Pons (tissue), 1 donor: ENCODE measurements around the gene GPR152.
"Not testable (repeated sequence)": the region's sequence is repeated elsewhere in the genome, so short reads cannot be mapped to it uniquely, and the experiment has no call there.

ENCODE experiments used
- DNase-seq: peaks from one replicate; pipeline ENCODE4 v3.0.0-alpha.2; 2016; ENCODE audit warnings: low spot score

The GPR152 gene

GRCh38 chr11:67489203-67489884 is 36.8 kb upstream of the GPR152 start:
- DNase-seq: no peak

GRCh38 chr11:67486481-67487195 is 34.1 kb upstream of the GPR152 start:
- DNase-seq: no peak

DNA sequence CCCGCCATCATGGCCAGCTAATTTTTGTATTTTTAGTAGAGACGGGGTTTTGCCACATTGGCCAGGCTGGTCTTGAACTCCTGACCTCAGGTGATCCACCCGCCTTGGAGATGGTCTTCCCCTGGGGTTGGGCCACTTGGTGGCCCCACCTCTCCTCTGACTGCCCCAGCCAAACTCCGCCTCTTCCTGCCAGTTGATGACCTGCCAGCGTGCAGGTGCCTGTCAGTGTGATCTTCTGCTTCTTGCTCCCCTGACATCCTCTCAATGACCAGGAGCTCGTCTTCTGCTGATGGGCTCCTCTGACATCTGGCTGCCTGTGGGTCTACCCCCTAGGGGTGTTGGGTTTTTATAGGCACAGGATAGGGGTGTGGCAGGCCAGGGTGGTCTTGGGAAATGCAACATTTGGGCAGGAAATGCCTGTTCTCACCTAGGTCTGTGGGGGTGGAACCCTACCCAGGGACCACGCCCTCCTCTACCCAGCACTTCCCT is 33.4 kb upstream of the GPR152 start:
- not testable (repeated sequence) for DNase-seq

DNA sequence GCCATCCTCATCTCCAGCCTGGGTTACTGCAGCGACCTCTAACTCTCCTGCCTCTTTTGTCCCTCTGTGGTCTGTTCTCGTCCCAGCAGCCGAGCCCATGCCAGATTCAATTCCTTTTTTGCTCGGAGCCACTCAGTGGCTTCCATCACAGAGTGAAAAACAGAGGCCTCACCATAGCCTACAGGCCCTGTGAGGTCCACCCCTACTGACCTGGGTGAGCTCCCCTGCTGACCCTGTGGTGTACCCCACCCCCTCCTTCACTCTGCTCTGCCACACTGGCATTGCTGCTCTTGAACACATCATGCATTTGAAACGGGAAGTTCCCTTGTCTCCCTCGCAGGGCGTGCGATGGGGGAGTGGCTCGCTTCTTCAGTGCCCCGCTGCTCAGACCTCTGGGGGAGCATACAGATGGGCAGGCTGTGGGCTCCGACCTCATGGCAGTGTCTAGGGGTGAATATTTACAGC is 32.4 kb upstream of the GPR152 start:
- DNase-seq: peak; percentile 43

DNA sequence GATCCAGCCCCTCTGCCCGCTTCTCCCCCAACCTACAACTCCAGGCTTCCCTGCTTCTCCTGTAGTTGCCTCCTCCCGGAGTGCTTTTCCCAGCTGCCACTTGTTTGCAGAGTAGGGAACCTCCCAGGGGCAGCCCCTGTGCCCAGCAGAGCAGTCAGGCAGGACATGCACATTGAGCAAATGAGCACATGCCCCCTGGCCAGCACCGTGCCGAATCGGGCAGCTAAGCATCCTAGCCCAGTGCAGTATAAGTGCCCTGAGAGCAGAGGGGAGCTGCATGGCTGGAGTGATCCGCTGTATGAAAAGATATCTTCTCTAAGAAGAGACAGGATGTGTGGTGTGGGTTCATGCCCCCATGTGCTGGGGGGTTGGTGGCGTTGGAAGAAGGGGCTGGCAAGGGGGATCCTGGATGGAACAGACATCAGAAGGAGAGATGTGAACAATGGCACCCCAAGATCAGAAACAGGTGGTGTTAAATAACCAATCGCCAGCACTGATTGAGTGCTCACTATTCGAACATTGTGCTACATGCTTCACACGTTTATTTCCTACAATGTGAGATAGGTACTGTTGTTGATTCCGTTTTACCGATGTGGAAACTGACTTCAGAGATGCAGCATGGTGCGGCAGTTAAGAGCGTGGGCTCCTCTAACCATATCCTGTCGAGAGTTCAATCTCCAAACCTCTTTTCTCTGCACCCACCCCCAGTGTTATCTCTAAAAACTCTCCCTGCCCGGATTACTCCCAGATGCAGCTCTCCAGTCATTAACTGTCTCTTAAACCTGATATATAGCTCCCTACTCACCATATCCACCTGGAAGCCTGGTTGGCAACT is 31.5 kb upstream of the GPR152 start:
- no peak for DNase-seq

- DNase-seq: peak; percentile 99
Observed at GRCh38 chr11:67482827-67483798, 30.6 kb upstream of the GPR152 start, which contains the start of gene AIP. Gene AIP, plus strand, starts transcription at chr11:67483026. Its CDS starts 133 bp downstream, at chr11:67483159.

DNA sequence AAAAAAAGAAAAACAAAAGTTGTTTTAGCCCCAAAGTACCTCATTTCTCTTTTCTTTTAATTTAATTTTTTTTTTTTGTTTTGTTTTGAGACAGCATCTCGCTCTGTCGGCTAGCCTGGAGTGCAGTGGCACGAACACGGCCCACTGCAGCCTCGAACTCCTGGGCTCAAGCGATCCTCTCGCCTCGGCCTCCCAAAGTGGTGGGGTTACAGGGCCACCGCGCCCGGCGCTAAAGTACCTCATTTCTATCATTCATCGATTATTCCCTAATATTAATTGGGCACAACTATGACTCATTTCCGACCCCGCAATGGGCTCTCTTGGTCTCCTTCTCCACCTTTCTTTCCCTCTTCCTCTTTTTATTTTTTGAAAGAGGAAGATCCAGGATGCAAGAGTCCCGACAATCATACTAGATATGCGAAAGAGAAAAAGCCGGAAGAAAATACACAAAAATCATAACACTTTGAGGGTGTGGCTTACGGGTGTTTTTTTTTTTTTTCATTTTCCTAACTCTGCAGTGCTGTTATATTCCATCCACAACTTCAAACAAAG is 29.8 kb upstream of the GPR152 start:
- DNase-seq: no peak

- not testable (repeated sequence) for DNase-seq
Observed at GRCh38 chr11:67477344-67478050, 25.0 kb upstream of the GPR152 start.

DNA sequence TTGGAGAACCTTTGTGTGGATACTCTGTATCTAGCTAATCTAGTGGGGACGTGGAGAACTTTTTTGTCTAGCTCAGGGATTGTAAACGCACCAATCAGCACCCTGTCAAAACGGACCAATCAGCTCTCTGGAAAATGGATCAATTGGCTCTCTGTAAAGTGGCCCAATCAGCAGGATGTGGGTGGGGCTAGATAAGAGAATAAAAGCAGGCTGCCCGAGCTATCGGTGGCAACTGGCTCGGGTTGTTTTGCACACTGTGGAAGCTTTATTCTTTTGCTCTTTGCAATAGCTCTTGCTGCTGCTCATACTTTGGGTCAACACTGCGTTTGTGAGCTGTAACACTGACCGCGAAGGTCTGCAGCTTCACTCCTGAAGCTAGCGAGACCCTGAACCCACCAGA is 24.2 kb upstream of the GPR152 start:
- DNase-seq: not testable (repeated sequence)

DNA sequence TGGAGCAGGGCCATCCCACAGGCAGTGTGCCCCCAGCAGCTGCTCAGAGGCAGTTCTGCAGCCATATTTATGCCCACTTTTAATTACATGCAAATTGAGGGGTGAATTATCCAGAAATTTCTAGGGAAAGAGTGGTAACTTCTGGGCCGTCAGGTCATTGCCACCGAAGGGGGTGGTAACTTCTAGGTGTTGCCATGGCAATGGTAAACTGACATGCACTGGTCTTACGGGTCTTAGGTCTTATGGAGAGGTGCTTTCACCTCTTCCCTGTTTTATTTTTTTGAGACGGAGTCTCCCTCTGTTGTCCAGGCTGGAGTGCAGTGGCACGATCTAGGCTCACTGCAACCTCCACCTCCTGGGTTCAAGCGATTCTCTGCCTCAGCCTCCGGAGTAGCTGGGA is 20.4 kb upstream of the GPR152 start:
- DNase-seq: no peak

GRCh38 chr11:67470337-67471002 is 17.9 kb upstream of the GPR152 start:
- no peak for DNase-seq

- no peak for DNase-seq
Observed at GRCh38 chr11:67469508-67469811, 16.9 kb upstream of the GPR152 start.

DNA sequence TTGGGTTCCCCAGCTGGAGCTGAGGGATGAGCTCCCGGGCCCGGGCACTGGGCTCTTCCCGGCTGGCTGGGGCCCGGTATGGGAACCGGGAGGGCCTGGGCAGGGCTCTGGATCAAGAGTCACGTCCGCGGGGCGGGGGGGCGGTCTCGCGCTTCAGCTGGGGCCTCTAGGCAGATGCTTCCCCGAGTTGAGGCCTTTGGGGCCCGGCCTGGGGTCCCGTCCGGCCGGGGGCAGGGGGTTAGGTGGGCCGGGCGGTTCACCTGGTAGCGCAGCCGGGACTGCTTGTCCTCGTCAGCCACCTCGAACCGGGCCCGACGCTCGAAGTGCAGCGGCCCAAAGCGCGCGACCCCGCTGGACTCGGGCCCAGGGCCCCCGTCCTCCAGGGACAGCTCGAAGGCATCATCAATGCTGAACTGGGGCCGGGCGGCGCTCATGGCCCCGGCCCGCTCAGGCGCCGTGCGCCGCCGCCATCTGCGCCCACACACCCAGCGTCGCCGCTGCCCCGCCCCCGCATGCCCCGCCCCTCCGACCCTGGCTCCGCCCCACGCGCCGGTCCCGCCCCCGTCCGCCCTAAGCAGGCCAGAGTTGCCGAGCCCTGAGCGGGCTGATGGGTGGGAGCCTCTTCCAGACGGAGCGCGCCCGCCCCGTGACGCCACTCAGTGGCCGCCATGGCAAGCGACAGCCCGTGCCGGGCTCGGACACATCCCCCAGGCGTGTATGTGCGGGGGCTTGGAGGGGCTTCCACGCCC is 16.4 kb upstream of the GPR152 start, which contains the start of gene TMEM134:
Gene TMEM134 (minus strand): TSS at position 493 of the 749 bp plus-strand sequence. CDS start 59 bp downstream, at position 434.
- DNase-seq: peak; percentile 89

- no peak for DNase-seq
Observed at GRCh38 chr11:67468456-67468758, 15.9 kb upstream of the GPR152 start.

- DNase-seq: no peak
Observed at GRCh38 chr11:67468056-67468455, 15.5 kb upstream of the GPR152 start.

DNA sequence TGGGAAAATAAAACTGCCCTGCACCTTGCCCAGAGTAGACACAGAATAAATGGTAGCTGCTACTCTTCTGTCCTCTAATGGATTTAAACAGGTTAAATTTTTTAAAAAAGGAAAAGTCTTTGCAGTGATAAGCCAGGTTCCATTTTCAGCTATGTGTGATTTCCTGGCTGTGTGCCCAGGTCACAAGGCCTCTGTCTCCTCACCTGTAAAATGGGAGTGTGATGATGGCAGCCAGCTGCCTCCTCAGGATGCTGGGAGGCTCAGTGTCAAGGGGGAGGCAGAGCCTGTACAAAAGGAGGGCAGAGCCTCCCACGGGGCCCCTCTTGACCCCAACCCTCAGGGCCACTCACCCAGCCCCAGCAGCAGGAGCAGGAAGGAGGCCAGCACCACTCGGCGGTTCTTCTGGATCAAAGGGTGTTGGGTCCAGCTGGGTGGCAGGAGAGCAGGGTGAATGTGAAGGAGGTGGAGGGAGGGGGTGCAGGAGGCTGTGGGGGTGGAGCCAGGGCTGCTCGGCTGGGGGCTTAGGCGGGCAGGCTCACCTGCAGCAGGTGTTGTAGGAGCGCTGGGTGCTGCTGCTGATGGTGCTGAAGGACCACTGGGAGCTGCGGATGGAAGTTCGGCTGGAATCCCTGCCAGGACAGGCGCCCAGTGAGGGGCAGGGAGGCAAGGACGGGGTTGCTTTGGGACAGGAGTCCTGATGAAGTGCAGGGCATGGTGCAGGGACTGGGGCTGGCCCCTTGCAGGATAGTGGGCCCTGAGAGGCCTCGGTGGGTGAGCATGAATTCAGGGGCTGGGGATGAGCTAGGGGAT is 14.6 kb upstream of the GPR152 start:
- no peak for DNase-seq

DNA sequence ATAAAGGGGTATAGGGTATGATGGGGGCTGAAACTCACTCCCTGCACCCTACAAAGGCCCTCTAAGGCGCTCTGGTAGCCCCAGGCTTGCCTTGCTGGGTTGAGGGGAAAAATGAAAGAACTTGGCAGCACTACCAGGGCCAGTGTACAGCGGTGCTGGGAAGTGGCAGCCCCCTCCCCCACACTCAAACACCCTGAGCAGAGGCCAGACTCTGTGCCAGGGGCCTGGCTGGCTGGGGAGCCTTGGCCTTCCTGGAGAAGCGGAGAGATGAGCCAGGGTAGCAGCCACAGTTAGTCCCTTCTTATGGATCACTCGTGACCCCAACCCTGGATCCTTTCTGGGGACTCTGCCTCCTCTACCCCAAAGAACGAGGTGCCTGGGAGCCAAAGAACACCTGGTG is 13.8 kb upstream of the GPR152 start:
- DNase-seq: no peak

- not testable (repeated sequence) for DNase-seq
Observed at GRCh38 chr11:67465530-67465929, 13.0 kb upstream of the GPR152 start.
